GM19455 (cell line): ENCODE data around the gene WASHC1.
"Not testable (repeated sequence)": the region's sequence is repeated elsewhere in the genome, so short reads cannot be mapped to it uniquely, and the experiment has no call there.

Source experiments
- ATAC-seq: cut with Tn5 transposase; IDR thresholded peaks from one replicate; pipeline ENCODE4 v1.9.1; 2021; ENCODE audit not compliant: unreplicated experiment

The WASHC1 gene

GRCh38 chr9:14129-14809, 15.0 kb downstream of the WASHC1 start:
- ATAC-seq, result not testable (repeated sequence)

- ATAC-seq, result not testable (repeated sequence)
These were observed 18.1 kb downstream of the WASHC1 start for GRCh38 chr9:11206-11605.

GRCh38 chr9:10653-11053, 18.6 kb downstream of the WASHC1 start:
- ATAC-seq, result not testable (repeated sequence)

GRCh38 chr9:10207-10606, 19.0 kb downstream of the WASHC1 start:
- ATAC-seq, result not testable (repeated sequence)
